VCaP (cell line): ENCODE measurements around the gene SKI.

Experiments used
- H3K27ac ChIP-seq: fragments of 450-650 bp; 2 replicates; pipeline ENCODE4 v1.5.1; 2017
- CTCF ChIP-seq: fragments of 450-650 bp; conservative IDR thresholded peaks from 2 replicates; pipeline ENCODE4 v1.5.1; 2017; ENCODE audit warnings: mild to moderate bottlenecking, moderate library complexity

Gene SKI

GRCh38 chr1:2277741-2278488 is 49.8 kb downstream of the SKI start:
- no peak overlapping the region for H3K27ac ChIP-seq
- no peak for TF ChIP-seq CTCF

GRCh38 chr1:2278591-2279209 is 50.6 kb downstream of the SKI start:
- no peak for TF ChIP-seq CTCF
- no peak overlapping the region for H3K27ac ChIP-seq

- no peak overlapping the region for H3K27ac ChIP-seq
- no peak for TF ChIP-seq CTCF
These were observed 51.1 kb downstream of the SKI start for GRCh38 chr1:2279210-2279639.

- no peak overlapping the region for H3K27ac ChIP-seq
- no peak for TF ChIP-seq CTCF
These were observed 51.7 kb downstream of the SKI start for GRCh38 chr1:2279817-2280216.

GRCh38 chr1:2282556-2283270 is 54.6 kb downstream of the SKI start:
- H3K27ac ChIP-seq, result no peak overlapping the region
- no peak for TF ChIP-seq CTCF

GRCh38 chr1:2283371-2283990 is 55.4 kb downstream of the SKI start:
- TF ChIP-seq CTCF, result no peak
- no peak overlapping the region for H3K27ac ChIP-seq
